Tibial artery (tissue), 4 donors: ENCODE data around the gene TLR5.
A peak's percentile ranks its signal among the peaks of the same experiment; 100 is the strongest.

ENCODE experiments used
- DNase-seq, 2 donors: peaks; one replicate each; pipeline ENCODE4 v3.0.0-alpha.2; 2019
- H3K27ac ChIP-seq, 2 donors: fragments of 200-600 bp; sonication (generic) in 1 of 2; 1 replicate in 1 of 2; 2 replicates in 1 of 2; pipeline ENCODE4 v1.5.1; 2018 to 2019; ENCODE audit warnings: mild to moderate bottlenecking in 1 of 2
- H3K27me3 ChIP-seq, 2 donors: fragments of 200-600 bp; sonication (generic) in 1 of 2; one replicate each; pipeline versions ENCODE4 v1.5.1 to v1.6.0; 2016 to 2019
- H3K36me3 ChIP-seq, 3 donors: fragments of 200-600 bp; sonication (generic) in 2 of 3; one replicate each; pipeline ENCODE4 v1.5.1; 2016 to 2019; ENCODE audit warnings: mild to moderate bottlenecking in 2 of 3
- H3K4me1 ChIP-seq, 4 donors: fragments of 200-600 bp; sonication (generic) in 2 of 4; 1 replicate in 3 of 4; 2 replicates in 1 of 4; pipeline ENCODE4 v1.5.1; 2016 to 2019
- H3K4me3 ChIP-seq, 2 donors: fragments of 200-600 bp; sonication (generic) in 1 of 2; 1 replicate in 1 of 2; 2 replicates in 1 of 2; pipeline ENCODE4 v1.5.1; 2018 to 2019; ENCODE audit warnings: mild to moderate bottlenecking in 2 of 2
- H3K9me3 ChIP-seq, 3 donors: fragments of 200-600 bp; sonication (generic) in 1 of 3; one replicate each; pipeline ENCODE4 v1.5.1; 2016 to 2019
- CTCF ChIP-seq, 2 experiments: fragments of 200-600 bp in 1 of 2; fragments of 450-650 bp in 1 of 2; IDR thresholded peaks; one replicate each; pipeline ENCODE4 v1.5.1; 2017 to 2019; ENCODE audit warnings: antibody characterized with exemption in 2 of 2, mild to moderate bottlenecking in 1 of 2, moderate library complexity in 1 of 2
- intact Hi-C: fragments of 100-400 bp; cut with DNase I; formaldehyde crosslinking; loops from one replicate; pipeline ENCODE4 v1.15.0; 2023; ENCODE audit warnings: low total_unique reads

TLR5 gene

DNA sequence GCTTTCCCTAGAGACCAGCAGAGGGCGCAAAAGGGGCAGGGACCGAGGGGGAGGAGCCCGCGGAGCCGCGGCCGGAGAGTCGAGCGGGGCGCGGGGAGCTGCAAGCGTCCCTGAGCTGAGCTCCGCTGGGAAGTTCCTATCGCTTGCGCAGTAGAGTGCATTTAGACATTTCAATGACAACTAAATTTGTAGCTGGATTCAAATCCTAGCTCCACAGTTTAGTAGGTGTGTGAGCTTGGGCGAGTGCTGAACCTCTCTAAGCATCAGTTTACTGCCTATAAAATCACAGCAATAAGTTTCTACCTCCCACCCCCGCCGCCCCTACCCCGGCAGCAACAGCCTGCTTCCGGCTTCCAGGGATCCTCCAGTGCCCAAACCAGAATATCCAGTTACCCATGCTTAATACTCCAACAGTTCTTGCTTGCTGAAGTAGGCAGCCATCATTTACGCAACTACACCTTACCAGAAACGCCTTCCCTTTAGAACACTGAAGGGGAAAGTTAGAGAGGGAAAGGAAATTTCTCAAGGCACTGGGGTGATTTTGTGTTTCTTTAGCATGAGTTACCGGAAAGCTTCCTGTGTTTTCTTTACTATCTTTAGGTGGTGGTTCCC lies 9.1 kb downstream of the TLR5 start:
- Histone ChIP-seq H3K9me3 (no peaks in the 10 kb centered on the region), H3K27me3 (no peaks in the 10 kb centered on the region), H3K4me1 (peaks cover 0 to 53% (median 43%) of the 10 kb centered on the region in 4 donors), H3K27ac (peak overlapping the region; percentile 71), H3K4me3 (peak overlapping the region; percentile 44 to 54), H3K36me3 (peaks cover 0 to 16% (median 0%) of the 10 kb centered on the region in 3 donors)
- intact Hi-C loops = loop anchor here (10.0 kb wide), 1 partner anchor 551 kb away; no protein-coding TSS in a partner anchor
- peak; percentile 80 to 91 for DNase-seq
- TF ChIP-seq CTCF (IDR thresholded peaks at IDR 0.05) = peak; percentile 92 to 98

GRCh38 chr1:223133306-223133823 lies 9.7 kb downstream of the TLR5 start:
- Histone ChIP-seq H3K27ac (peak overlapping the region; percentile 71), H3K27me3 (no peaks in the 10 kb centered on the region), H3K4me3 (peak overlapping the region in 1 of 2 donors; percentile 54), H3K4me1 (peaks cover 0 to 53% (median 44%) of the 10 kb centered on the region in 4 donors), H3K9me3 (no peaks in the 10 kb centered on the region), H3K36me3 (peaks cover 0 to 16% (median 0%) of the 10 kb centered on the region in 3 donors)
- intact Hi-C loops = loop anchor here (10.0 kb wide), 1 partner anchor 551 kb away; no protein-coding TSS in a partner anchor
- DNase-seq = no peak
- TF ChIP-seq CTCF (IDR thresholded peaks at IDR 0.05) = no peak

DNA sequence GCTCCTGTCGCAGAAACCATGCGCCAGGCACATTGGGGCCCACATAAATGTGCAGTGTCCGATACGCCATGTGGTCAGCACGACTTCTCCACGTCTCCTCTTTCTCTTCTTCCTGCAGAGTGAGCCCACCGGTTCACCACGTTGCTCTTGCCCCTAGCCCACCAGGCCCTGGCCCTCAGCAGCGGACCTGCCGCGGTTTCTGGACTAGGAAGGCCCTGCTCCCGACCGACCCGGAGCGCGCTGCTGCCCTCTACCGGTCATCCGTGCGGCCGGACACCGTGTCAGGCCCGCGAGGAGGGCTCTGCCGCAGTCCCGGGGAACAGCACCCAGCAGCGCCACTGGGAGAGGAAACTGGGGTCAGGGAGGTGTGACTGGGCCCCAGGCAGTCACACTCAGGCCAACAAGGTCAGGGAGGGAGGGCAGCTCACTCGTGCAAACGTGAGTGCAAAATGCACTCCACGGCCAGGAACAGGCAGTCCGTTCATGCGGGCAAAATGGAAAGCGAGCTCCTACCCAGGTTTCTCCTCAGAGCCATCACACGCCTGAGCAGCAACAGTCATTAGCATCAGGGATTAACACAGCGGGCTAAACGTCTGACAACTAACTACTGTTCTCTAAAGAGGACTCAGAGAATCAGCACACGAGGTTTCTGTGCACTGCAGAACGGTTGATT lies 13.7 kb downstream of the TLR5 start:
- H3K4me3 ChIP-seq = peak overlapping the region; percentile 18 to 31
- peak; percentile 57 to 88 for TF ChIP-seq CTCF (IDR thresholded peaks at IDR 0.05)
- H3K27me3 ChIP-seq = no peaks in the 10 kb centered on the region
- H3K27ac ChIP-seq = no peak overlapping the region
- DNase-seq = peak; percentile 64 to 79
- H3K4me1 ChIP-seq = peaks cover 0 to 19% (median 16%) of the 10 kb centered on the region in 4 donors
- H3K36me3 ChIP-seq = peaks cover 0 to 16% (median 0%) of the 10 kb centered on the region in 3 donors
- intact Hi-C loops = no loop called here
- no peaks in the 10 kb centered on the region for H3K9me3 ChIP-seq

- no peaks in the 10 kb centered on the region for H3K27me3 ChIP-seq
- no peak overlapping the region for H3K4me3 ChIP-seq
- H3K36me3 ChIP-seq = peaks cover 0 to 16% (median 0%) of the 10 kb centered on the region in 3 donors
- H3K9me3 ChIP-seq = no peaks in the 10 kb centered on the region
- H3K4me1 ChIP-seq = peaks cover 0 to 14% (median 11%) of the 10 kb centered on the region in 4 donors
- TF ChIP-seq CTCF (IDR thresholded peaks at IDR 0.05) = no peak
- DNase-seq = no peak
- H3K27ac ChIP-seq = no peak overlapping the region
- intact Hi-C loops = no loop called here
These were observed 16.3 kb downstream of the TLR5 start for GRCh38 chr1:223126741-223127140.

DNA sequence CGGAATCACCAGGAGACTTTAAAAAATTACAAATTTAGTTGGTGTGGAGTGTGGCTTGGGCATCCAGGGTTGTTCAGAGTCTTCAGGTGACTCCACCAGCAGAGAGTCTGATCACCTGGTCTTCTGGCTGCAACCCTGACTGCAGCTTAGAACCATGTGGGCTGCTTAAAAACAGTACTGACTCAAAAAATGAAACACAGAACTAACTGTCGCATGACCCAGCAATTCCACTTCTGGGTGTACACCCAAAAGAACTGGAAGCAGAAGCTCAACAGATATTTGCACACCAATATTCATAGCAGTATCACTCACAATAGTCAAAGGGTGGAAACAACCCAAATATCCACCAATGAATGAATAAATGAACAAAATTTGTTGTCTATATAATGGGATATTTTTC lies 17.3 kb downstream of the TLR5 start:
- no peak for DNase-seq
- Histone ChIP-seq H3K9me3 (no peaks in the 10 kb centered on the region), H3K27me3 (no peaks in the 10 kb centered on the region), H3K36me3 (peaks cover 0 to 10% (median 0%) of the 10 kb centered on the region in 3 donors), H3K27ac (no peak overlapping the region), H3K4me1 (peaks cover 0 to 14% (median 11%) of the 10 kb centered on the region in 4 donors), H3K4me3 (no peak overlapping the region)
- intact Hi-C loops = no loop called here
- TF ChIP-seq CTCF (IDR thresholded peaks at IDR 0.05) = no peak
